ENCODE data around the gene SLAIN1.

- TF ChIP-seq CTCF (IDR thresholded peaks at IDR 0.05) (no peak), POLR2AphosphoS5 (IDR thresholded peaks at IDR 0.05) (no peak), EP300 (IDR thresholded peaks at IDR 0.05) (no peak)
Measured at GRCh38 chr13:77702366-77702765, 4.9 kb downstream of the SLAIN1 start.

Data from sigmoid colon (tissue), 4 donors.